Measurements from ENCODE around the gene IKZF1. TPM values are rescaled to one million over a fixed set of nuclear protein-coding genes. Genes with fewer than 3 reads are reported as not detected.

The IKZF1 gene
- total and polyA plus RNA-seq, 9 of the 15 experiments (the other 6 are each of a cell fraction or from before 2014, with no cell fraction given) = 12.6 to 85.3 (median 44.7) TPM

DNA sequence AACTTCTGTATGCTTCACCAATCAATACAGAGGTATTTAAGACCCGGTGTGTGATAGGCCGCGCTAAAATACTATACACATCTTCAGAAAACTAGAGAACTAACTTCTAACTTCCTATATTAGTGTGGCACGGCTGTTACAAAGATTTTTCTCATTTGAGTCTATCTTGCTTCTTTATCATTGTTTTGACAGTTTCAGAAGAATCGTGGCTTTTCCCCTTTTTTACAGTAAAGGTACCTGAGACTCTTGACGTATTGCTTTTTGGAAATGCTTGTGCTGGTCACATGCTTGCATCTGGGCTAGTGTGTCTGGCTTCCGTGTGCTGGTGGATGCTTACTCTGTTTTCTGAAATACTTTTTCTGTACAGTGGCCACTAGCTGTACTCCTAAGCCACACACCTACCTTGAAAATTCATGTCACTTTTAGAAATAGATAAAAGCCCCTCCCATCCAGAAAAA, 12.7 kb downstream of the IKZF1 start:
- Histone ChIP-seq H3K9me3 (replicated peaks; ENCODE audit: control insufficient read depth, insufficient read depth, low read depth, low read length) (no peaks in the 10 kb centered on the region), H2AFZ (ENCODE audit: low read depth, low read length) (no peak overlapping the region), H3K9me1 (ENCODE audit: control insufficient read depth, insufficient read depth, low read length) (no peaks in the 10 kb centered on the region), H3K4me2 (ENCODE audit: insufficient read depth, low read length) (no peak overlapping the region), H3K79me2 (ENCODE audit: control insufficient read depth, insufficient read depth, low read length) (peaks cover 84% of the 10 kb centered on the region), H3K9ac (ENCODE audit: insufficient read depth in 1 of 2, low read depth in 2 of 2, low read length in 2 of 2) (no peak overlapping the region), H3K4me1 (replicated peaks in 1 of 2; ENCODE audit: control insufficient read depth in 2 of 2, insufficient read depth in 2 of 2, low read length in 2 of 2) (peaks cover 16 to 36% of the 10 kb centered on the region in 2 experiments), H3K4me3 (no peak overlapping the region), H3K27me3 (ENCODE audit: control insufficient read depth in 2 of 2, insufficient read depth in 2 of 2, low read length in 2 of 2) (no peaks in the 10 kb centered on the region), H3K27ac (ENCODE audit: extremely low read depth, low read depth, low read length) (peak overlapping the region; percentile 21; the same call in 1 of the 3 replicates), H3K36me3 (ENCODE audit: control insufficient read depth, insufficient read depth, low read length) (peaks cover 59% of the 10 kb centered on the region), H4K20me1 (replicated peaks; ENCODE audit: control insufficient read depth, insufficient read depth, low read length) (no peaks in the 10 kb centered on the region)
- DNase-seq (ENCODE audit: extremely low read depth in 1 of 4, low spot score in 3 of 4) (no peak), FAIRE-seq (peak; percentile 55), ATAC-seq (peak; percentile 66)
- BruUV-seq (replicated peaks) = no TSS peak
- intact Hi-C loops (cut with micrococcal nuclease) (no loop called here), in situ Hi-C loops (cut with MboI) (no loop called here)
- 58% methylated on average over 7 of the region's 7 CpGs for WGBS (ENCODE audit: insufficient coverage, low coverage, missing lambda C conversion rate)
- ChIA-PET POLR2A (interaction anchor here (1.8 kb wide), 1 partner anchor 8 kb away, joined by 5 read pairs; no protein-coding TSS in a partner anchor), CTCF (ENCODE audit: low intra/inter-chr PET ratio) (no interaction called here)
- no peak for TF ChIP-seq FOXK1 (CRISPR knock-in tag; IDR thresholded peaks at IDR 0.05; ENCODE audit: borderline replicate concordance)
- TF ChIP-seq MEIS2 (IDR thresholded peaks at IDR 0.05; ENCODE audit: partially characterized antibody) = peak; percentile 16

DNA sequence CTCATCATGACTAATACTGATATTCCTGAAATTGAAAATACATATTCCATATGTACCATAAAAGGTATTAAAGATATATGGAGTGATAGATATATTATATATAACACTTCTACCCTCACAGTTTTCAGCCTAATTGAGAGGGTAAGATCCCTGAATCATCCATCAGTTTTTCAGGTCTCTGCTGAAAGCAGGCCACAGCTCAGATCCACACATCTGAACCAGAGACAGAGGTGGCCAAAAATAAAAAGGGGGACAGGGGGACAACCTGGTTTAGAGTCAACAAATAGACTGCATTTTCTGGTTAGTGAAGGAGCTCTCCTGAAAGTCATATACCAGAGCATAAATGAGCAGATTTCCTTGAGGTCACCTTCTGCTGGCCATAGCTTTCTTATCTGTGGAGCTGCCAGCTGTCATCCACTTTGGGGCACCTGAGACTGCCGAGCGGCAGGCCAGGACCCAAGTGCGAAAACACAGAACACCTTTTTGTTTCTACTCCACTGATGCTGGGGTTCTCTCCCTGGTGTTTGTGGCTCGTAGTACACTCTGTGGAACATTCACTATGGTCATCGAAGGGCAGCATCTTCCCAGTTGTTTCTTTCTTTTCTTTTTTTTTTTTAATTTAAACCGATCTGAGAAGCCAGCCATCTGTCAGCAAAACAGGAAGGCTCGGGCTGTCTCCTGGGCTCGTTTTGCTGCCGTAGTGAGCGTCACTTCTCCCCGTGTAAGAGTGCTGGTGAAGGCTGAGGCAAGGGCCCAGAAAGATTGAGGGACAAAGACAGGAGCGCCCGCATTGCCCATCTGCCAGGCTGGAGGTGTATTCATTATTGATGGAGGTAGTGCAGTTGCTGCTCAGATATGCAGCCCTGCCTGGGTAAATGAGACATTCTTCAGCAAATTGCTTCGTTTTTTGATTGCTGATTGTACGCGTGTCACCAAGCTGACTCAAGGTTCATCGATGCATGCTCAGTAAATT, 13.5 kb downstream of the IKZF1 start:
- Histone ChIP-seq H3K4me3 (no peak overlapping the region), H2AFZ (ENCODE audit: low read depth, low read length) (no peak overlapping the region)
- intact Hi-C loops (cut with micrococcal nuclease) = no loop called here

More for the DNA sequence above, 13.5 kb downstream of the IKZF1 start:
- Histone ChIP-seq H3K27ac (ENCODE audit: extremely low read depth, low read depth, low read length) (no peak overlapping the region), H3K4me1 (replicated peaks in 1 of 2; ENCODE audit: control insufficient read depth in 2 of 2, insufficient read depth in 2 of 2, low read length in 2 of 2) (peaks cover 16 to 34% of the 10 kb centered on the region in 2 experiments), H3K36me3 (ENCODE audit: control insufficient read depth, insufficient read depth, low read length) (peaks cover 66% of the 10 kb centered on the region), H3K9me1 (ENCODE audit: control insufficient read depth, insufficient read depth, low read length) (no peaks in the 10 kb centered on the region), H3K9ac (ENCODE audit: insufficient read depth in 1 of 2, low read depth in 2 of 2, low read length in 2 of 2) (no peak overlapping the region), H3K4me2 (ENCODE audit: insufficient read depth, low read length) (no peak overlapping the region), H3K9me3 (replicated peaks; ENCODE audit: control insufficient read depth, insufficient read depth, low read depth, low read length) (no peaks in the 10 kb centered on the region), H3K27me3 (ENCODE audit: control insufficient read depth in 2 of 2, insufficient read depth in 2 of 2, low read length in 2 of 2) (no peaks in the 10 kb centered on the region), H4K20me1 (replicated peaks; ENCODE audit: control insufficient read depth, insufficient read depth, low read length) (no peaks in the 10 kb centered on the region), H3K79me2 (ENCODE audit: control insufficient read depth, insufficient read depth, low read length) (peaks cover 76% of the 10 kb centered on the region)
- DNase-seq (ENCODE audit: extremely low read depth in 1 of 4, low spot score in 3 of 4) (no peak), ATAC-seq (no peak), FAIRE-seq (no peak)
- TF ChIP-seq ZNF239 (CRISPR knock-in tag; IDR thresholded peaks at IDR 0.05) (no peak), TCF3 (CRISPR knock-in tag; IDR thresholded peaks at IDR 0.05) (no peak), ZFX (CRISPR knock-in tag; IDR thresholded peaks at IDR 0.05) (no peak), XRCC4 (IDR thresholded peaks at IDR 0.05; ENCODE audit: extremely low read depth, insufficient read depth, insufficient read length) (no peak), BCL6 (CRISPR knock-in tag; IDR thresholded peaks at IDR 0.05) (no peak), EHMT2 (IDR thresholded peaks at IDR 0.05) (no peak), POLR2H (tag; IDR thresholded peaks at IDR 0.05; ENCODE audit: low read depth) (no peak), NUFIP1 (IDR thresholded peaks at IDR 0.05; ENCODE audit: partially characterized antibody) (no peak)
- POLR2A ChIA-PET = interaction anchor here (1.8 kb wide), 1 partner anchor 9 kb away, joined by 5 read pairs; no protein-coding TSS in a partner anchor
- CTCF ChIA-PET (ENCODE audit: low intra/inter-chr PET ratio) = no interaction called here
- 95% methylated on average over 15 of the region's 17 CpGs for WGBS (ENCODE audit: insufficient coverage, low coverage, missing lambda C conversion rate)
- in situ Hi-C loops (cut with MboI) = no loop called here
- BruUV-seq (replicated peaks) = no TSS peak
